Osteoblast (primary cell): ENCODE data around the gene TP53INP2. TPM values are rescaled to one million over a fixed set of nuclear protein-coding genes. Genes with fewer than 3 reads are reported as not detected.

Experiments used
- DNase-seq: peaks from one replicate; pipeline ENCODE4 v3.0.0; 2011; ENCODE audit warnings: low spot score, mixed read lengths; ENCODE audit not compliant: insufficient read length; ENCODE audit errors: missing footprints
- H2AFZ ChIP-seq: 2 replicates; pipeline ENCODE4 v1.6.0; 2011; ENCODE audit warnings: mild to moderate bottlenecking, low read length
- H3K27ac ChIP-seq: 2 replicates; pipeline ENCODE4 v1.5.1; 2011; ENCODE audit warnings: mild to moderate bottlenecking, low read depth, low read length, moderate library complexity
- H3K27me3 ChIP-seq: 2 replicates; pipeline ENCODE4 v1.6.0; 2012; ENCODE audit warnings: mild to moderate bottlenecking, control low read depth, inconsistent platforms, low read length, moderate library complexity; ENCODE audit not compliant: insufficient read depth
- H3K36me3 ChIP-seq: 2 replicates; pipeline ENCODE4 v1.5.1; 2011; ENCODE audit warnings: mild to moderate bottlenecking, low read length, control low read depth, moderate library complexity; ENCODE audit not compliant: insufficient read depth
- H3K4me1 ChIP-seq: 2 replicates; pipeline ENCODE4 v1.5.1; 2011; ENCODE audit warnings: mild to moderate bottlenecking, low read length, control low read depth, moderate library complexity; ENCODE audit not compliant: insufficient read depth
- H3K4me2 ChIP-seq: 2 replicates; pipeline ENCODE4 v1.6.0; 2011; ENCODE audit warnings: mild to moderate bottlenecking, low read length; ENCODE audit not compliant: insufficient read depth
- H3K4me3 ChIP-seq: fragments of 200-600 bp; sonication (generic); 3 replicates; pipeline ENCODE4 v1.5.1; 2012; ENCODE audit warnings: mild to moderate bottlenecking, low read length, inconsistent platforms; ENCODE audit not compliant: insufficient read depth
- H3K79me2 ChIP-seq: 2 replicates; pipeline ENCODE4 v1.6.0; 2012; ENCODE audit warnings: mild to moderate bottlenecking, low read length, control low read depth, inconsistent platforms; ENCODE audit not compliant: insufficient read depth
- H3K9me3 ChIP-seq: 2 replicates; pipeline ENCODE4 v1.5.1; 2011; ENCODE audit warnings: low read depth, low read length, control low read depth
- H4K20me1 ChIP-seq: 2 replicates; pipeline ENCODE4 v1.6.0; 2012; ENCODE audit warnings: mild to moderate bottlenecking, low read length, control low read depth; ENCODE audit not compliant: insufficient read depth
- CTCF ChIP-seq: IDR thresholded peaks from 2 replicates; pipeline ENCODE4 v1.5.1; 2011; ENCODE audit warnings: mild to moderate bottlenecking, low read depth, low read length, moderate library complexity; ENCODE audit errors: extremely low read depth
- total RNA-seq: library from RNA; depleted of rRNA; stranded (reverse); fragments of >200 nt; gene quantifications from 2 replicates; pipeline ENCODE4 v1.2.3, GENCODE V29; 2012

TP53INP2 gene
- total RNA-seq, 1 donor = 8.0 TPM

GRCh38 chr20:34743039-34743438 lies 38.9 kb downstream of the TP53INP2 start:
- Histone ChIP-seq H4K20me1 (no peaks in the 10 kb centered on the region), H3K27ac (no peak overlapping the region), H3K4me2 (no peak overlapping the region), H3K79me2 (no peaks in the 10 kb centered on the region), H3K36me3 (peaks cover 74% of the 10 kb centered on the region), H3K9me3 (no peaks in the 10 kb centered on the region), H3K27me3 (no peaks in the 10 kb centered on the region), H3K4me3 (no peak overlapping the region), H3K4me1 (peaks cover 2% of the 10 kb centered on the region), H2AFZ (no peak overlapping the region)
- DNase-seq = no peak
- TF ChIP-seq CTCF = no peak

- Histone ChIP-seq H3K27me3 (no peaks in the 10 kb centered on the region), H3K27ac (no peak overlapping the region), H3K9me3 (no peaks in the 10 kb centered on the region), H3K4me1 (peaks cover 2% of the 10 kb centered on the region), H3K36me3 (peaks cover 87% of the 10 kb centered on the region), H3K4me2 (no peak overlapping the region), H3K4me3 (no peak overlapping the region), H3K79me2 (no peaks in the 10 kb centered on the region), H4K20me1 (no peaks in the 10 kb centered on the region), H2AFZ (no peak overlapping the region)
- DNase-seq = no peak
- TF ChIP-seq CTCF = no peak
These were observed 40.2 kb downstream of the TP53INP2 start for GRCh38 chr20:34744340-34744739.

- Histone ChIP-seq H3K4me1 (peaks cover 2% of the 10 kb centered on the region), H3K4me3 (no peak overlapping the region), H3K27me3 (no peaks in the 10 kb centered on the region), H3K4me2 (no peak overlapping the region), H3K79me2 (no peaks in the 10 kb centered on the region), H3K9me3 (no peaks in the 10 kb centered on the region), H3K27ac (no peak overlapping the region), H3K36me3 (peaks cover 92% of the 10 kb centered on the region), H2AFZ (no peak overlapping the region), H4K20me1 (no peaks in the 10 kb centered on the region)
- no peak for DNase-seq
- no peak for TF ChIP-seq CTCF
These were observed 40.7 kb downstream of the TP53INP2 start for GRCh38 chr20:34744847-34745246.

- Histone ChIP-seq H3K9me3 (no peaks in the 10 kb centered on the region), H3K27me3 (no peaks in the 10 kb centered on the region), H3K79me2 (no peaks in the 10 kb centered on the region), H3K4me1 (peaks cover 2% of the 10 kb centered on the region), H3K4me2 (no peak overlapping the region), H2AFZ (no peak overlapping the region), H4K20me1 (no peaks in the 10 kb centered on the region), H3K36me3 (peaks cover 89% of the 10 kb centered on the region), H3K27ac (no peak overlapping the region), H3K4me3 (no peak overlapping the region)
- DNase-seq = peak; percentile 75
- TF ChIP-seq CTCF = no peak
These were observed 42.5 kb downstream of the TP53INP2 start for GRCh38 chr20:34746674-34747073.
